ENCODE data around the gene DALRD3. TPM values are rescaled to one million over a fixed set of nuclear protein-coding genes. Genes with fewer than 3 reads are reported as not detected.

The DALRD3 gene
- total and polyA plus RNA-seq, 2 of the 8 experiments (the other 6 are each of a cell fraction or from before 2014, with no cell fraction given): 30.4 to 86.5 TPM

GRCh38 chr3:49016414-49017228 lies 1.8 kb downstream of the DALRD3 start:
- H4K5ac ChIP-seq (ENCODE audit: insufficient read length, low read depth, low read length): no peak overlapping the region
- H3K18ac ChIP-seq (ENCODE audit: extremely low read depth, low read length): no peak overlapping the region
- H3K79me2 ChIP-seq (ENCODE audit: control insufficient read depth in 1 of 2, insufficient read depth in 2 of 2, low read length in 2 of 2): peaks cover 0 to 30% of the 10 kb centered on the region in 2 experiments; a peak in 2 of 4 replicates
- no peak overlapping the region for H2BK15ac ChIP-seq (ENCODE audit: low read length)
- H4K91ac ChIP-seq (replicated peaks; ENCODE audit: insufficient read length, low read length): no peak overlapping the region
- H3K79me1 ChIP-seq (ENCODE audit: low read depth, low read length): peaks cover 13% of the 10 kb centered on the region
- peak overlapping the region in 2 of 4 experiments; percentile 7 to 77; a peak in 1 of 8 replicates for H3K4me3 ChIP-seq (ENCODE audit: extremely low read depth in 1 of 4, insufficient read depth in 2 of 4, low read depth in 3 of 4, low read length in 4 of 4)
- FAIRE-seq (no peak), DNase-seq (ENCODE audit: low read depth in 1 of 2, low spot score in 2 of 2) (no peak)
- H3K56ac ChIP-seq (replicated peaks; ENCODE audit: insufficient read length, low read depth, low read length): no peak overlapping the region
- no peaks in the 10 kb centered on the region for H3K9me3 ChIP-seq (ENCODE audit: insufficient read depth in 2 of 2, low read depth in 1 of 2, low read length in 1 of 2)
- no peak overlapping the region for H3K27ac ChIP-seq (ENCODE audit: low read depth, low read length)
- CTCF ChIA-PET (ENCODE audit: partially characterized antibody): interaction anchor here (1.2 to 24.3 kb wide), 4 partner anchors 12 to 154 kb away, joined by 4 to 467 read pairs (median 24); partner anchors contain the start of genes KLHDC8B, P4HTM, QRICH1 and WDR6
- H2BK5ac ChIP-seq (ENCODE audit: low read depth, low read length): no peak overlapping the region
- H3K14ac ChIP-seq (ENCODE audit: insufficient read length): no peak overlapping the region
- H3K23me2 ChIP-seq (ENCODE audit: low read depth, low read length): peaks cover 24% of the 10 kb centered on the region
- POLR2A ChIA-PET (ENCODE audit: partially characterized antibody): interaction anchor here (0.8 to 38.8 kb wide), 7 partner anchors 4 to 355 kb away, joined by 3 to 1518 read pairs (median 136); partner anchors contain the start of genes DALRD3, IMPDH2, LAMB2 and NDUFAF3
- H4K20me1 ChIP-seq (replicated peaks in 1 of 2; ENCODE audit: control insufficient read depth in 1 of 2, insufficient read depth in 2 of 2, low read length in 2 of 2): peaks cover 36 to 38% of the 10 kb centered on the region in 2 experiments
- H2BK20ac ChIP-seq (ENCODE audit: low read length): no peak overlapping the region
- H2AK5ac ChIP-seq (ENCODE audit: low read depth, low read length): no peak overlapping the region
- no peak overlapping the region for H3K23ac ChIP-seq (ENCODE audit: insufficient read length)
- H3K4me2 ChIP-seq (ENCODE audit: insufficient read depth in 1 of 2, low read depth in 2 of 2, low read length in 2 of 2): peak overlapping the region in 1 of 2 experiments; percentile 88; a peak in 2 of 4 replicates
- no peak overlapping the region for H2AFZ ChIP-seq (ENCODE audit: low read length)
- peaks cover 0 to 14% (median 7%) of the 10 kb centered on the region in 4 experiments; a peak in 6 of 7 replicates for H3K4me1 ChIP-seq (replicated peaks in 1 of 4; ENCODE audit: control insufficient read depth in 3 of 4, insufficient read depth in 4 of 4, low read length in 3 of 4)
- 92% methylated on average over 6 of the region's 6 CpGs; no CpG with 5 or more reads in 1 of the 2 experiments for WGBS, 2 experiments (ENCODE audit: extremely low coverage in 1 of 2, insufficient coverage in 1 of 2, insufficient read length in 1 of 2, insufficient replicate concordance in 2 of 2, low coverage in 1 of 2, low lambda C conversion rate in 2 of 2, missing lambda C conversion rate in 1 of 2)
- H3K36me3 ChIP-seq (ENCODE audit: control insufficient read depth in 2 of 4, insufficient read depth in 4 of 4, low read length in 3 of 4): peaks cover 15 to 47% (median 28%) of the 10 kb centered on the region in 4 experiments
- H2BK120ac ChIP-seq (replicated peaks; ENCODE audit: low read depth, low read length): no peak overlapping the region
- H3K27me3 ChIP-seq (replicated peaks in 1 of 4; ENCODE audit: control insufficient read depth in 3 of 4, extremely low read depth in 1 of 4, insufficient read depth in 3 of 4, low read length in 3 of 4): no peaks in the 10 kb centered on the region
- no peak overlapping the region for H3K4ac ChIP-seq (replicated peaks; ENCODE audit: insufficient read length, low read depth, low read length)
- H4K8ac ChIP-seq (ENCODE audit: extremely low read depth, insufficient read depth, low read length): peak overlapping the region; percentile 65; the same call in 1 of the 2 replicates
- H3K9ac ChIP-seq (replicated peaks in 1 of 4; ENCODE audit: extremely low read depth in 1 of 4, low read depth in 3 of 4, low read length in 3 of 4): no peak overlapping the region
- TF ChIP-seq MAX (IDR thresholded peaks at IDR 0.05) (no peak), CHD1 (IDR thresholded peaks at IDR 0.05; ENCODE audit: low read depth, low read length) (no peak), CBX5 (IDR thresholded peaks at IDR 0.05; ENCODE audit: low read depth, low read length) (no peak), CREB1 (IDR thresholded peaks at IDR 0.05) (no peak), ATF3 (IDR thresholded peaks at IDR 0.05; ENCODE audit: insufficient read depth, low read depth, low read length) (no peak), POLR2A (IDR thresholded peaks at IDR 0.05; ENCODE audit: control extremely low read depth in 1 of 2, low read depth in 2 of 2, low read length in 2 of 2) (peak in 1 of 2 experiments; percentile 60; a peak in 2 of 3 replicates), SIN3A (conservative IDR thresholded peaks at IDR 0.05 in 1 of 2, IDR thresholded peaks at IDR 0.05 in 1 of 2; ENCODE audit: low read depth in 1 of 2, low read length in 2 of 2) (no peak), ASH2L (IDR thresholded peaks at IDR 0.05; ENCODE audit: low read length) (no peak)
- H2BK12ac ChIP-seq (ENCODE audit: low read depth, low read length): no peak overlapping the region
